ENCODE measurements around the gene LCMT2.

DNA sequence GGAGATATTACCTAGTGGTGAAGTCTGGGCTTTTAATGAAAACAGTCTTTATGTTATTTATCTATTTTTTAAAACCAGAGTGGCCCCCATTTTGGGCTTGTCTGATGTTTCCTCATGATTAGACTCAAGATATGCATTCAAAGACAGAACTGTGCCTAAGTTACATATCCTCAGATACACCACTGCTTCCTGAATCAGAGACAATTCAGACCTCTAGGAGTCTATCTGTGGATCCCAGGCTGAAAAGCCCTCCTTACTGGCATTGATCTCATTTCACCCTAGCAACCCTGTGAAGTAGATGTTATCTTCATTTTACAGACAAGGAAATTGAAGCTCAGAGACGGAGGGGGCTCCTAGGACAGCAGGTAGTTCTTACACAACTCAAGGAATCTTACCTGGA is 46.8 kb downstream of the LCMT2 start:
- TF ChIP-seq CTCF (IDR thresholded peaks at IDR 0.05; ENCODE audit: control extremely low read depth in 1 of 3, insufficient read depth in 1 of 3, low read depth in 1 of 3, low read length in 3 of 3) (no peak), SIN3A (conservative IDR thresholded peaks at IDR 0.05 in 1 of 2, IDR thresholded peaks at IDR 0.05 in 1 of 2; ENCODE audit: low read depth in 1 of 2, low read length in 2 of 2) (no peak), RAD21 (IDR thresholded peaks at IDR 0.05 in 1 of 2, conservative IDR thresholded peaks at IDR 0.05 in 1 of 2; ENCODE audit: low read depth in 2 of 2, low read length in 2 of 2) (no peak), BACH1 (IDR thresholded peaks at IDR 0.05; ENCODE audit: low read length) (no peak)
- TF ChIP-seq, protein P1, sequence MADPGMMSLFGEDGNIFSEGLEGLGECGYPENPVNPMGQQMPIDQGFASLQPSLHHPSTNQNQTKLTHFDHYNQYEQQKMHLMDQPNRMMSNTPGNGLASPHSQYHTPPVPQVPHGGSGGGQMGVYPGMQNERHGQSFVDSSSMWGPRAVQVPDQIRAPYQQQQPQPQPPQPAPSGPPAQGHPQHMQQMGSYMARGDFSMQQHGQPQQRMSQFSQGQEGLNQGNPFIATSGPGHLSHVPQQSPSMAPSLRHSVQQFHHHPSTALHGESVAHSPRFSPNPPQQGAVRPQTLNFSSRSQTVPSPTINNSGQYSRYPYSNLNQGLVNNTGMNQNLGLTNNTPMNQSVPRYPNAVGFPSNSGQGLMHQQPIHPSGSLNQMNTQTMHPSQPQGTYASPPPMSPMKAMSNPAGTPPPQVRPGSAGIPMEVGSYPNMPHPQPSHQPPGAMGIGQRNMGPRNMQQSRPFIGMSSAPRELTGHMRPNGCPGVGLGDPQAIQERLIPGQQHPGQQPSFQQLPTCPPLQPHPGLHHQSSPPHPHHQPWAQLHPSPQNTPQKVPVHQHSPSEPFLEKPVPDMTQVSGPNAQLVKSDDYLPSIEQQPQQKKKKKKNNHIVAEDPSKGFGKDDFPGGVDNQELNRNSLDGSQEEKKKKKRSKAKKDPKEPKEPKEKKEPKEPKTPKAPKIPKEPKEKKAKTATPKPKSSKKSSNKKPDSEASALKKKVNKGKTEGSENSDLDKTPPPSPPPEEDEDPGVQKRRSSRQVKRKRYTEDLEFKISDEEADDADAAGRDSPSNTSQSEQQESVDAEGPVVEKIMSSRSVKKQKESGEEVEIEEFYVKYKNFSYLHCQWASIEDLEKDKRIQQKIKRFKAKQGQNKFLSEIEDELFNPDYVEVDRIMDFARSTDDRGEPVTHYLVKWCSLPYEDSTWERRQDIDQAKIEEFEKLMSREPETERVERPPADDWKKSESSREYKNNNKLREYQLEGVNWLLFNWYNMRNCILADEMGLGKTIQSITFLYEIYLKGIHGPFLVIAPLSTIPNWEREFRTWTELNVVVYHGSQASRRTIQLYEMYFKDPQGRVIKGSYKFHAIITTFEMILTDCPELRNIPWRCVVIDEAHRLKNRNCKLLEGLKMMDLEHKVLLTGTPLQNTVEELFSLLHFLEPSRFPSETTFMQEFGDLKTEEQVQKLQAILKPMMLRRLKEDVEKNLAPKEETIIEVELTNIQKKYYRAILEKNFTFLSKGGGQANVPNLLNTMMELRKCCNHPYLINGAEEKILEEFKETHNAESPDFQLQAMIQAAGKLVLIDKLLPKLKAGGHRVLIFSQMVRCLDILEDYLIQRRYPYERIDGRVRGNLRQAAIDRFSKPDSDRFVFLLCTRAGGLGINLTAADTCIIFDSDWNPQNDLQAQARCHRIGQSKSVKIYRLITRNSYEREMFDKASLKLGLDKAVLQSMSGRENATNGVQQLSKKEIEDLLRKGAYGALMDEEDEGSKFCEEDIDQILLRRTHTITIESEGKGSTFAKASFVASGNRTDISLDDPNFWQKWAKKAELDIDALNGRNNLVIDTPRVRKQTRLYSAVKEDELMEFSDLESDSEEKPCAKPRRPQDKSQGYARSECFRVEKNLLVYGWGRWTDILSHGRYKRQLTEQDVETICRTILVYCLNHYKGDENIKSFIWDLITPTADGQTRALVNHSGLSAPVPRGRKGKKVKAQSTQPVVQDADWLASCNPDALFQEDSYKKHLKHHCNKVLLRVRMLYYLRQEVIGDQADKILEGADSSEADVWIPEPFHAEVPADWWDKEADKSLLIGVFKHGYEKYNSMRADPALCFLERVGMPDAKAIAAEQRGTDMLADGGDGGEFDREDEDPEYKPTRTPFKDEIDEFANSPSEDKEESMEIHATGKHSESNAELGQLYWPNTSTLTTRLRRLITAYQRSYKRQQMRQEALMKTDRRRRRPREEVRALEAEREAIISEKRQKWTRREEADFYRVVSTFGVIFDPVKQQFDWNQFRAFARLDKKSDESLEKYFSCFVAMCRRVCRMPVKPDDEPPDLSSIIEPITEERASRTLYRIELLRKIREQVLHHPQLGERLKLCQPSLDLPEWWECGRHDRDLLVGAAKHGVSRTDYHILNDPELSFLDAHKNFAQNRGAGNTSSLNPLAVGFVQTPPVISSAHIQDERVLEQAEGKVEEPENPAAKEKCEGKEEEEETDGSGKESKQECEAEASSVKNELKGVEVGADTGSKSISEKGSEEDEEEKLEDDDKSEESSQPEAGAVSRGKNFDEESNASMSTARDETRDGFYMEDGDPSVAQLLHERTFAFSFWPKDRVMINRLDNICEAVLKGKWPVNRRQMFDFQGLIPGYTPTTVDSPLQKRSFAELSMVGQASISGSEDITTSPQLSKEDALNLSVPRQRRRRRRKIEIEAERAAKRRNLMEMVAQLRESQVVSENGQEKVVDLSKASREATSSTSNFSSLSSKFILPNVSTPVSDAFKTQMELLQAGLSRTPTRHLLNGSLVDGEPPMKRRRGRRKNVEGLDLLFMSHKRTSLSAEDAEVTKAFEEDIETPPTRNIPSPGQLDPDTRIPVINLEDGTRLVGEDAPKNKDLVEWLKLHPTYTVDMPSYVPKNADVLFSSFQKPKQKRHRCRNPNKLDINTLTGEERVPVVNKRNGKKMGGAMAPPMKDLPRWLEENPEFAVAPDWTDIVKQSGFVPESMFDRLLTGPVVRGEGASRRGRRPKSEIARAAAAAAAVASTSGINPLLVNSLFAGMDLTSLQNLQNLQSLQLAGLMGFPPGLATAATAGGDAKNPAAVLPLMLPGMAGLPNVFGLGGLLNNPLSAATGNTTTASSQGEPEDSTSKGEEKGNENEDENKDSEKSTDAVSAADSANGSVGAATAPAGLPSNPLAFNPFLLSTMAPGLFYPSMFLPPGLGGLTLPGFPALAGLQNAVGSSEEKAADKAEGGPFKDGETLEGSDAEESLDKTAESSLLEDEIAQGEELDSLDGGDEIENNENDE (IDR thresholded peaks at IDR 0.05; ENCODE audit: insufficient replicate concordance, low read length), result no peak

Data from H1 (cell line).